Kasumi-1 (cell line): Measurements from ENCODE around the gene TSPAN17.

Source experiments
- DNase-seq, 2 experiments: peaks; one replicate each; lab custom pipeline; 2025; lab: John Stamatoyannopoulos, UW

TSPAN17 gene

DNA sequence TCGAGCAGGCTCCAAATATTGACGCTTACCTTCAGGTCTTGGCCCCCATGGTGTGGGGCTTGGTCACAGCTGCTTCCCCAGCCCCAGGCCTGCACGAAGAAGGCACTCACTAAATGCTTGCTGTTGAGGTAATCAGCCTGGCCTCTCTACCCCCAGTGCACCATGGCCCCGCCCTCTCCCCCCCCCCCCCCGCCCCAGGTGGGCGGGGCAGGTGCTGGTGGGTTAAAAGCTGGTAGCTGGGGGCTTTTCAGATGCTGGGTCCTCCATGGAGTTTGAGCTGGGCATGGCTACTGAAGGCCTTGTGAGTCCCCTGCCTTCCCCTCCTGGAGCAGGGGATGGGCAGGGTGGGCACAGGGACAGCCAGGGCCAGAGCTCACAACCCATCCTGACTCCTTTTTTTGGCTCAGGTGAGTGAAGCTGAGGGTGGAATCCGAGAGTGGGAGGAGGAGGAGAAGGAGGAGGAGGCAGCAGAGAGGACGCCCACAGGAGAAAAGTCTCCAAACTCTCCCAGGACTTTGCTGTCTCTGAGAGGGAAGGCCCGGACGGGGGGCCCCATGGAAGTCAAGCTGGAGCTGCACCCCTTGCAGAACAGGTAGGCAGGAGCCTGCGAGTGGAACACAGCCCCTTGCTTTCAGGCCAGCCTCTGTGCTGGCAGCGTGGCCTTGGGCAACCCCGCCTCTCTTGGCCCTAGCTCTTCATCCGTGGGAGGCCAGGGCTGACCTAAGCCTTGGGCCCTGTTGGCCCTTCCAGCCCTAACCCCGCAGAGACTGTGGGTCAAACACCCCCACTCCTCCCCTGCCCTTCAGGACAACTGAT lies 4.4 kb upstream of the TSPAN17 start:
- no peak for DNase-seq

DNA sequence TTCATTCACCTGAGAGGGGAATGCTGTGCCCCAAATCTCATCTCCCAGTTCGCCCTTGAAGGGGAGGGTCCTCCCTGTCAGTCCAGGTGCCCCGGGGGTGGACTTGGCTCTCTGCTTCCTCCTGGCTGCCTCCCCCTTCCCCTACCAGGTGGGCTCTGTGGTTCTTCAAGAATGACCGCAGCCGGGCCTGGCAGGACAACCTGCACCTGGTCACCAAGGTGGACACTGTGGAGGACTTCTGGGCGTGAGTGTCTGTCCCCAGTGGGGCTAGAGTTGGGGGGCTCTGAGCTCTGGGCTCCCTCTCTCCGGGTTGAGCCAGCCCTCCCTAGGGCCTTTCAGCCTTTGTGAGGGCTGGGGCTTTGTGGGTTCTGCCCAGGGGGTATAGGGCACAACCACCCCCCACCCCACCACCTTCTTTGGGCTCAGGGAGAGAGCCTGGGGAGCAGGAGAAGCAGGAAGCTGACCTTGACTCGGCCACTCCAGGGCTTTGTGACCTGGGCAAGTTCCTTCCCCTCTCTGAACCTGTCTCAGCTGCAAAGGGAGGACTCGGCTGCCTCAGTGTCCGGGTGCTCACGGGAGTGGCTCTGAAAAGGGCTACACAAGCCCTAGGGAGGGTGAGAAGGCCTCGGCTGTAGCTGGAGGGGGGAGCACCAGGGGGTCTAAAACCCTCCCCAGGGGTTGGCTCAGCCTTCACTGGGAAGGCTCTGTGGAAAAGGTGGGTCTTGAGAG lies 3.6 kb upstream of the TSPAN17 start:
- DNase-seq, result no peak

DNA sequence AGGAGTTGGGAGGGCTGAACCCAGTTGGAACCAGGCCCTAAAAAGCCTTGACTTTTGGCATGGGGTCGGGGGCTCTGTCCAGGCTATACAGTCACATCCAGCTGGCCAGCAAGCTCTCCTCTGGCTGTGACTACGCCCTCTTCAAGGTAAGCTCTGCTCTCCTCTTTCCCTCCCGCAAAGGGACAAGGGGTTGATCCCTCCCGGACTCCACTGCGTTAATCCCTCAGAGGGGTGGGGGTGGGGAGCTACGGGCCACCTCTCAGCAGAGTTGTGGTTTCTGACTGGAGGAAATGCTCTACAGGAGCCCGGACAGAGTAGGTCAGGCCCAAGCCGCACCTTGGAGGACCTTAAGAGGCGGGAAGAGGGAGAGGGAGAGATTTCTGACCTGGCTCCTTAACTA lies 3.0 kb upstream of the TSPAN17 start:
- DNase-seq, result no peak

DNA sequence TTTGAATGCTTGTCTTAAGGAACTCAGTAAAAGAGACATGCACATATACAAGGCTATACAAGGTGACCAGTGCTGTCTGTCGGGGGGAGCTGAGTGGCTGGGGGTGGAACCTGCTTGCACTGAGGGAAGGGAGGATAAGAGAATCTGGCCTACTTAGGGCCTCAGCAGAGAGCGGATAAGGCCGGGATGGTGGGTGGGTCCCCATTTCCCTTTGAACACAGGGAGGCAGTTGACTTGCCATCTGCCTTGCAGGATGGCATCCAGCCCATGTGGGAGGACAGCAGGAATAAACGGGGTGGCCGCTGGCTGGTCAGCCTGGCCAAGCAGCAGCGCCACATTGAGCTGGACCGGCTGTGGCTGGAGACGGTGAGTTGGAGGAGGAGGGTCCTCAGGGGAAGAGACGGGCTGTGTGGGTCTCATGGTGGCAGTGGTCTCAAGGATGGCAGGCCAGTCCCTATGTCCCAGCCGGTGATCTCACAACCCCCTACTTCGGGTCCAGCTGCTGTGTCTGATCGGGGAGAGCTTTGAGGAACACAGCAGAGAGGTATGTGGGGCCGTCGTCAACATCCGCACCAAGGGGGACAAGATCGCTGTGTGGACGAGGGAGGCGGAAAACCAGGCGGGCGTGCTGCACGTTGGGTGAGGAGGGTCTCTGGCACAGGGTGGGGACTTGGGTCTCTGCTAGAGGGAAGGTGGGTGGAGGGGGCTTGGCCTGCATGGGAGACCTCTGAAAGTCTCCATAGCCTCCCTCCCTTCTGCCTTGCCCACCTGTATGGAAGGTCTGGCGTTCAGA lies 2.2 kb upstream of the TSPAN17 start:
- no peak for DNase-seq

DNA sequence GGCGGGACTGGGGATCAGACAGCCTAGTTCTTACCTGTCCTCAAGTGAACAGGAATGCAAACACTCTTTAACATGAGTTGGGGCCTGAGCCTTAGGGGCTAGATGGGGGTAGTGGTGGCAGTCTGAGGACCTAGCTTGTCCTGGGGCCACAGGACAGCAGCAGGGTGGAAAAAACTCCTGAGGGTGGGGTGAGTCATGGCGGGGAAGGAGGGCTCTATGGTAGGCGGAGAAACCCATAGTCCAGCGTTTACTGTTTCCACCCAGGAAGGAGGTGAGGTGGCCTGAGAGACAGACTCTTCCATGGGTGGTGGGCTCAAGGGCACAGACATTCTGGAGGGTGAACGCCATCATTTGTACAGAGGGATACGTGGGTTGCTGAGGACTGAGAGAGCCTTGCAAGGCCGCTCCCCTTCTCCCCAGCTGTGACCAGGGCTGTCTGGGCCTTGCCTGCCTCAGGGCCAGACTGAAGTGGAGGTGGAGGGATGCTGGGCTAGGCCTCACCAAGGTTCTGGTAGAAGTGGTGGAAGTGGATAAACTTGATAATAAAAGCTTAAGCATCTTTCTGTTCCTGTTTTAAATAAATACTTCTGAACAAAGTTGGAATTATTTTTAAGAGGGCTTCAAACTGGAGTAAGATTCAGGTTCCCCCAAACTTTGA lies 1.1 kb upstream of the TSPAN17 start:
- no peak for DNase-seq

DNA sequence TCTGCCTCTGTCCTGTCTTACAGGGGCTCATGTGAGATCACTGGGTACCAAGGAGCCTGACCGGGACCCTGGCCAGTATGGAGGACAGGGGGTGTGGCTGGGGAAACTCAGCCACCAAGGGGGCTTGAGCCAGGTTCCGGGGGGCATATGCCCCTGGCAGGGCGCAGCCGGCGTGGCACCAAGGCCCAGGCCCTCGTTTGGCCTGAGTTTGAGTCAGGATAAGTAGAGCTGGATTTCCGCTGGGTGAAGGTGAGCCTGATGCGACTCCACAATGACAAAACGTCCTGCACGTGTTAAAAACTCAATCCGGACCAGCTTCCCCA lies 616 bp upstream of the TSPAN17 start:
- DNase-seq, result peak; percentile 55 to 60

DNA sequence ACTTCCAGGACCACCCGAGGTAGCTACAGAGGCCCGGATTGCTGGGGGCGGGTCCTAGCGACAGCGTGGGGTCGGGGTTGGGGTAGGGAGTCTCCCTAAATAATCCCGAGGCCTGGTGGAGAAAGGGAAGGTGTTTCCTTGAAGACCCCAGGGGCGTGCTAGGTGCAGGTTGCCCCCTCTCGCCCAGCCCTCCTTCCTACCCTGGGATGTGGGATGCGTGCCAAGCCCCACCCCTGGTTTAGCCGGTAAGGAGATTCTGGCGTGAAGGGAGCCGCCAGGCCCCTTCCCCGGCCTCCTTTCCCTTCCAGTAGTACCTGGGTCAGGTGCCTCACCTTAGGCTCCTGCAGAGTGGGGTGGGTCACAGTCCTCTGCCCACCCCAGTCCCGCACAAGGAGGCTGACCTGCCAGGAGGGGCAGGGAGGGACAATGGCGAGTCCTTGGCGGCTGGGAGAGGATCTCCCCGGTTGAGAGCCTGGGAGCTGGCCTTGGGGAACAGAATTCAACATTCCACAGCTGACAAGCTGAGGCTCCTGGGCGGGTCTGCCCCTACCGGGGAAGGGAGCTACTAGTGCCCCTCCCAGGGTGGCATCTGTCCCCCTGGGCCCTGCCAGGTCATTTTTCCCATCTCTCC lies 674 bp downstream of the TSPAN17 start:
- no peak for DNase-seq

DNA sequence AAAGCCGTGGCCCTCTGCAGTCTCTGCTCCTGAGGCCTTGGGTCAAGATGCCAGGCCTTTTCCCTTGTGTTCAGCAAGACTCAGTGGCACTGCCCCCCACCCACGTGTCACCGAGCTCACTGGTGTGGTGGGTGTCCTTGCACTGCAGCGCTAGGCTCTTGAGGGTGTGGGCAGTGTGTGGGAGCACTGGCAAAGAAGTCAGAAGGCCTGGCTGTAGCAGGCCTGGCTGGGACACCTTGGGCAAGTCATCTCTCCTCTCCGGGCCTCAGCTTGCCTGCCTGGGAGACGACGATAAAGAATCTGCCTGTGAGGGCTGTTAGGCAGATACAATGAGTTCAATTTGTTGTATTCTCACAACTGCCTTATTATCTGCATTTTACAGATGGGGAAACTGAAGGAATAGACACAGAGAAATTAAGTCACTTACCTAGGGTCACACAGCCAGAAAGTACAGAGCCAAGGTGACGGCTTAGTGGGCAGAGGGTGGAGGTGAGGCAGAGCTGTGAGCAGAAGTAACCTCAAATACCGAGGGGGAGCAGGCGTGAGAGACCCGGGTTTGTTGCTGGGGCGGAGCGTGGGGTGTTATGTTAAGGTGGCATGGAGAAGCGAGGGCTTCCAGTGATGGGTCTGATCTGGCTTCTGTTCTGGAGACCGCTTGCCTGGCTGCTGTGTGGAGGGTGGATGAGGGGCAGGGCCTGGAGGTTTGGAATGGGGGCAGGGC lies 1.4 kb downstream of the TSPAN17 start:
- DNase-seq, result no peak

DNA sequence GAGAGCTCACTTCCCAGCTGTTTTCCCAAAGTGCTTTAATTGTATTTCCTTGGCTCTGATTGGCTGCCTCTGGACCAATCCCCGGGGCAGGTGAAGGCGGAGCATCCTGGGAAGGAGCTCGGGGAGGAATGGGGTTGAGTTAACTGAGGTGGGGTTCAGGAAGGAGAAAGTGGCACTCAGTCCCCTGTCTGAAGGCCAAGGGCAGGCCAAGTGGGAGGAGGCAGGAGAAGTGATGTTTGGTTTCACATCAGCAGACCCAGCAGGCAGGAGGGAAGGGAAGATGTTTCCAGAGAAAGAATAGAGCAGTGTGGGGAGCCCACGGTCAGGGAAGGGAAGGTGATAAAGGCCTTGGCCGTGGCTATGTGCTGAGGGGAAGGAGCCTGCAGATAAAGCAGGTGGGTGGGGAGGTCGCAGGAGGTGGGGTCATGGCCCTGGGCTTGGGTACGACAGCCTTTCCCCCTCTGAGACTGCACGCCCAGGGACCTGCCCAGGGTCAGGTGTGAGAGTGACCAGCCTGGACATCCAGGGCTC lies 3.1 kb downstream of the TSPAN17 start:
- DNase-seq, result no peak

DNA sequence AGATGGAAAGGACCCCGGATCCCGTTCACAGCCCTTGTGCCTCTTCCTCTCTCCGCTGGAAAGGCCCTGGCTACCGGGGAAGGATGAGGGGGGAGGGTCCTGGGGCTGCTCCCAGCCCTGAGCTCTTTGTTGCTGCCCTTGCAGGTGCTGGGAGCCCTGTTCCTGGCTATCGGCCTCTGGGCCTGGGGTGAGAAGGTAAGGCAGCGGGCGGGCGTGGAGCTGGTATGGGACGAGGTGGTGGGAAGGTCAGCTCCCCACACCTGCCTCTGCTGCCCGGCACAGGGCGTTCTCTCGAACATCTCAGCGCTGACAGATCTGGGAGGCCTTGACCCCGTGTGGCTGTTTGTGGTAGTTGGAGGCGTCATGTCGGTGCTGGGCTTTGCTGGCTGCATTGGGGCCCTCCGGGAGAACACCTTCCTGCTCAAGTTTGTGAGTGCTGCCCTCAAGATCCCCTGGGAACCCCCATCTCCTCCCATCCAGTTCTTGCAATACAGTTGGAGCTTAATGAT lies 4.2 kb downstream of the TSPAN17 start:
- no peak for DNase-seq

DNA sequence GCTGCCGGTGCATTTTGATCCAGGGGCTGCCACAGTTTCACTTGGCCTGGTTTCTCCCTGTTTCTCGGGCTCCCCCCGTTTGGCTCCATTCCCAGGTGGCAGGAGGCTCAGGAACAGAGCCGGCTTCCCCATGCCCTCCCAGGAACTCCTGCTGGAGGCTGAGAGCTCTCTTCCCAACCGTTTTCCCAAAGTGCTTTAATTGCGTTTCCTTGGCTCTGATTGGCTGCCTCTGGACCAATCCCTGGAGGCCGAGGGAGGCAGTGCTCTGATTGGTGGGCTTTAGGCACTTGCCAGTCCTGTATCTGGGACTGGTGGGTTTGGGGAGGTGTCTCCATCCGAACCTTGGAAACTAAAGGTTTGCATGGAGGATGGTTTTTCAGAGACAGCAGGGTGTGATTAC lies 4.9 kb downstream of the TSPAN17 start:
- DNase-seq, result no peak

DNA sequence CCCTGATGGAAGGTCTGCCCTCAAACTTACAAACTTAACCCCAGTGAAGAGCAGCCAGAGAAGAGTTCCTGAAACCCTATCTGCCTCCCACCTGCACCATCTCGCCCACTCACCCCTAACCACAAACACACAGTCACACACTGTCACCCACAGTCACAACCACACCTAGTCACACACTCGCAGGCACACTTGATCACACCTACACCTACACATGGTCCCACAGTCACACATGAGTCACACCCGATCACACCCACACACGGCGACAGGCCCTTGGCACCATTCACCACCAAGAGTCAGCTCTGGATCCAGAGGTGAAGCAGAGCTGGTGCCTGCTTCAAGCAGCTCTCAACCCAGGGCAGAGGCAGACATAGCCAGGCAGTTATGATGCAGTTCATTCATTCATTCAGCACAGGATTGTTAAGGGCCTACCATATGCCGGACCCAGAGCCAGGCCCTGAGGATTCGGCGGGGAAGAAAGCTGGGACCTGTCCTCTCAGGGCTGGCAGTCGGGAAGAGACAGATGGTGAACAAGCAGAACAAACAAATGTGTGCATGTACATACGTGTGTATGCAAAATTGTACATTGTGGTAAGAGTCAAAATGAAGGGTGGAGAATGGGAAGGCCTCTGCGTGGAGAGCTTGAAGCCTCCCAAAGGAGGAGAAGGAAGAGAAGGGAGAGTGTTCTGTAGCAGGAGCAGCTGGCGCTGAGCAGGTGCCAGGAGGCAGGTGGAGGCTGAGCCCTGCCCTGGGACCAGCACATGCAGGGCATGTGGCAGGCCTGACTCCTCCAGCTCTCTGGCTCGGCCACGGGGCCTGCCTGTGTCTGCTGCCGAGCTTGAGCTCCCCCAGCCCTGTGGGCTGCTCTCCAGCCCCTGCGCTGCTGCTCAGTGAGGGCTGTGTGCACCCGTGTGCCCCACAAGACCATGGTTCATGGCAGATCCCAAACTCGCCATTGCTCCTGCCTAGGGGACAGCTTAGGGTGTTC lies 6.4 kb downstream of the TSPAN17 start:
- no peak for DNase-seq

DNA sequence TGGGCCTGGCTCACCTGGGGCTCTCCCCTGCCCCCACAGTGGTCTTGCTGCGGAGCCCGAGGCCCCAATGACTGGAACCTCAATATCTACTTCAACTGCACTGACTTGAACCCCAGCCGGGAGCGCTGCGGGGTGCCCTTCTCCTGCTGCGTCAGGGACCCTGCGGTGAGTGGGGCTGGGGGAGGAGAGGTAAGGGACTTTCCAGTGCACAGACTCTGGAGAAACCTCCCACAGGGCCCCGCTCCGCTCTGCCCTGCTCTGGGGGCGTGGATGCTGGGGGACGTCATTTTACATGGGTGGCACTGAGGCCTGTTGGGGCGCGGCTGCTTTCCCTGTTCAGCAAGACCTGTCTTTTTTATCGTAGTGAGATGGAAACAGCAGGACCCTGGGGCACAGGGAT lies 7.6 kb downstream of the TSPAN17 start:
- DNase-seq, result no peak

DNA sequence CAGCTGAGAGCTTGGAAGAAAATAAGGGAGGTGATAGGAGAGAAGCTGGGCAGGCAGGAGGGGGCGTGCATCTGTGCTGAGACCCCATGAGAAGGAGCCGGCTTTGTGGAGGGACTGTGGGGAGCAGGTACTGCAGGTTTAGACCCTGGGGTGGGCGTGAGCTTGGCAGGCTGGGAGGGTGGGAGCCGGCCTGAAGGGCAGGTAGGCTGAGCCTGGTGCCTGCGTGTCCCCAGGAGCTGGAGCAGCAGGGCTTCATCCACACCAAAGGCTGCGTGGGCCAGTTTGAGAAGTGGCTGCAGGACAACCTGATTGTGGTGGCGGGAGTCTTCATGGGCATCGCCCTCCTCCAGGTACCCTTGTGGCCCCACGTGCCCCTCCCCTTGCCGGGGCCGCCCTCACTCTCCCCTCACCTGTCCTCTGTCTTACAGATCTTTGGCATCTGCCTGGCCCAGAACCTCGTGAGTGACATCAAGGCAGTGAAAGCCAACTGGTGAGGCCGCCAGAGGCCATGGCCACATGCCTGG lies 9.2 kb downstream of the TSPAN17 start:
- no peak for DNase-seq

DNA sequence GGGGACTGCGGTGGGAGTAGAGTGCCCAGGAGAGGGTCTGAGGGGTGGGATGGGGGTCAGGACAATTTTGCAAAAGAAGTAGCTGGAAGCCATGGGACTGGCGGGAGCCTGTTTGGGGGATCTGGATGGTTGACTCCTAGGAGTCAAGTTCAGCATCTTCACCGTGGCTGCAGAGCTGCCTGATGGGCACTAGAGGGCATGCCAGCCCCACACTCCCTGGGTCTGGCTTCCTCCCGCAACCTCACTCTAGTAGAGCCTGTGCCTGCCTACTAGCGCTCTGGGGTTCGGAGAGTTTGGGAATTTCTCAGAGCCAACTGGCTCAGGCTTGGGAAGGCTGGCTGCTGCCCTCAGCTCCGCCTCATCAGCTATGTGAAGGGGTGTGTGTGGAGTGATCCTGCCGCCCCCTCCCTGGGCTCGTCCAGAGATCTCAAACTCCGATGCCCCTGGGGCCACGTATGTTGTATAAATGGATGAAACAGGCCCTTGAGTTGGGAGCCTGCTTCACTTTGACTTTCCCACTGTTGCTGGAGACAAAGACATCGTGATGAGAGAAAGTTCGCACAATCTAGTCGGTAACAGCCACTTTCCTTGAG lies 10.8 kb downstream of the TSPAN17 start:
- peak; percentile 70 to 83 for DNase-seq

DNA sequence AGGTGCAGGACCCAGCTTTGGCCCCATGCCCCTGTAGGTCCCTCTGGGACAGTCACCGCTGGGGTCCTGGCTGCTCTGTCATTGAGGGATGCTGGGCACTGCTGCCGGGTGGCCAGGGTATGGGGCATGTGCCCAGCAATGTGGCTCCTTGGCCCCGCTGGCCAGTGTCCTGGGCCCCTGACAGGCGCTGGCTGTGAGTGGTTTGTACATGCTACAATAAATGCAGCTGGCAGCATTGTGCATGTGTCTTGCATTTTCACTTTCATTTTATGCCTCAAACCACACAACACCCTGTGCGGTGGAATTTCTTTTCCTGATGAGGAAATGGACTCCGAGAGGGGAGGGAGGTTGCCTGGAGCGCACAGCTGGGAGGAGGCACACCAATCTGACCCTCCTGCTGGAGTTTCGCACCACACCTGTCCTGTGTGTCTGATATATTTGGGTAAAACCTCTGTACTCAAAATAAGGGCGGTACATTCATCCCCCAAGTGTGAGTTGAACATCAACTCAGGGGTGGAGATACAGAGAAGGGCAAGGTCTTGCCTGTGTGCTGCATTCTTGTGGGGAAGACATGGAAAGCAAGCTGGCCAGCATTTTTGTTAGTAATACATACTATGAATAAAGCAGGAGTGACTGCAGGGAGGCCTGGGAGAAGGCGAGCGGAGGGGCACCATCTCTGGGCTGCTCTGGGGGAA lies 11.7 kb downstream of the TSPAN17 start:
- DNase-seq, result peak; percentile 20 to 24

DNA sequence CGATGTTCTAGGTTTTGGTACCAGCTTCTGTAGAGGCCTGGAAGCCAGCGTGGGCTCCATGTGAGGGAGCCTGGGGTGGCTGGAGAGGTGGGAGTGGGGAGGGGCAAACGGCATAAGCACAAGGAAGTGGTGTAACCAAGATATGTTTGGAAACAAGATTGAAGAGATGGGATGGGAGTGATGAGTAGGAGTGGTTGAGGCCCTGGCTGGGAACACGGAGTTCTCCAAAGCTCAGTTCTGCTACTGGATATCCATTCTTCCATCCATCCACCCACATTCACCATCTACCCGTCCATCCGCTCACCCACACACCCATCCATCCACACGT lies 12.2 kb downstream of the TSPAN17 start:
- DNase-seq, result no peak

DNA sequence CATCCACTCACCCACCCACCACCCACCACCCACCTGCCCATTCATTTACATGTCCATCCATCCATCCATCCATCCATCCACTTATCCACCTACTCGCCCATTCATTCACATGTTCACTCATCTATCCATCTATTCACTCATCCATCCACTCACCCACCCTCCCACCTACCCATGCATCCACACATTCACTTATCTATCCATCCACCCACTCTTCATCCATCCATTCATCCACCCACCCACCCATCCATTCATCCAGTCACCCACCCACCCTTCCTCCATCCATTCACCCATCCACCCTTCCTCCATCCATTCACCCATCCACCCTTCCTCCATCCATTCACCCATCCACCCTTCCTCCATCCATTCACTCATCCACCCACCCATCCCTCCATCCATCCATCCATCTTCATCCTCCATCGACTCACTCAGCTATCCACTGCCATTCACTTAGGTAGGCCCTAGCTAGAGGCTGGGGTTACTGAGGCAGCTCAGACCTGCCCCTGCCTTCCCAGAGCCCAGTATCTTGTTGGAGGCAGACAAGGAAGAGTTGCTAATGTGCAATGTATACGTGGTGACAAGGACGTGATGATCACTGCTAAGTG lies 12.7 kb downstream of the TSPAN17 start:
- no peak for DNase-seq
